CD4-positive, alpha-beta T cell treated with Interleukin-17A for 4 hours (primary cell): ENCODE data around the gene MED13L.

Experiments
- DNase-seq: peaks from one replicate; pipeline ENCODE4 v3.0.0-alpha.2; 2020; ENCODE audit warnings: mixed read lengths

The MED13L gene

DNA sequence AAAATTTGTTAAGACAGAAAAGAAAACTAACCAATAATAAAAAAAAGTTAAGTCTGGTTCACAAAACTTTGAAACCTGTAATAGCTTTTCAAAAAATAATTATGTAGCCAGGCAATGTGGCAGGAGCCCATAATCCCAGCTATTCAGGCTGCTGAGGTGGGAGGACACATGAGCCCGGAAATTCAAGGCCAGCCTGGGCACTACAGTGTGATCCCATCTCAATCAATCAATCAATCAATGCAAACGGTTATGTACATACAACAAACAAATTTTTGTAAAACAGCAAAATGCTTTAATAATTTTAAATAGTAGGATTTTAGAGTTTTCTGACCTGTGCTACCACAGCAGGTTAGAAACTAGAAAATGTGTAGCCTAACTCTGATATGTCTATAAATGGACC, 152.4 kb downstream of the MED13L start:
- no peak for DNase-seq

DNA sequence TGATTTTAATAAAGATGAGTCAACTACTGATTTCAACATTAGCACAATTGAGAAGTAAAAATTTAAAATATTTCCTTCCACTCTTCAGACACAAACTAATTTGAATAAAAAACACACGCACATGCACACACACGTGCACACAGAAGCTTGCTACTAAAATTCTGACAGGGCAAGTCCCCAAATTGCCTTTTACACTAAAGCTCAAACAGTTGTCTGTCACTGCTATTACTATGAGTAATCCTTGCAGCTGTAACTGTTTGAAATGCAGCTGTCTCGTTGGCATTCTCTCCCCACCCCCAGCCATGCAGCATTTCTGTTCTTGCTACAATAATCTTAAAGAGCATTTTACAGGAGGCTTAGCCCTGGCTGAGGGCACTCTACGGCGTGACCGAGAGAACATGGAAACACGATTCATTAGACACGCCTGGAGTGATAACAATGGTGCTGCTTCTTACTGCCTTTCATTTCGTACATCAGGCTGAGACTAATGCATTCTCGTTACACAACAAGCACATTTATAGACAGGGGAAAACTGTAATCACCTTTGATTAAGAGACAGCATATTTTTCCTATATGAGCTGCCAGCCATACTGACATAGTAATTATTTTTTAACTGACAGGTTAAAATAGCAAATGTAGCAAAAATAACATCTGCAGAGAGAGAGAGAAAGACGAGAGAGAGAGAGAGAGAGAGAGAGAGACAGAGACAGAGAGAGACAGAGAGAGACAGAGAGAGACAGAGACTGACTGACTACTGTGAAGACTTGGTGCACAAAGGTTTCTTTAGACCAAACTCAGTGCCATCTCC, 153.8 kb downstream of the MED13L start:
- peak; percentile 46 for DNase-seq

GRCh38 chr12:116122628-116123027, 154.9 kb downstream of the MED13L start:
- no peak for DNase-seq

GRCh38 chr12:116121453-116121871, 156.0 kb downstream of the MED13L start:
- peak; percentile 11 for DNase-seq

- DNase-seq: no peak
Measured at GRCh38 chr12:116116650-116117424, 160.7 kb downstream of the MED13L start.

DNA sequence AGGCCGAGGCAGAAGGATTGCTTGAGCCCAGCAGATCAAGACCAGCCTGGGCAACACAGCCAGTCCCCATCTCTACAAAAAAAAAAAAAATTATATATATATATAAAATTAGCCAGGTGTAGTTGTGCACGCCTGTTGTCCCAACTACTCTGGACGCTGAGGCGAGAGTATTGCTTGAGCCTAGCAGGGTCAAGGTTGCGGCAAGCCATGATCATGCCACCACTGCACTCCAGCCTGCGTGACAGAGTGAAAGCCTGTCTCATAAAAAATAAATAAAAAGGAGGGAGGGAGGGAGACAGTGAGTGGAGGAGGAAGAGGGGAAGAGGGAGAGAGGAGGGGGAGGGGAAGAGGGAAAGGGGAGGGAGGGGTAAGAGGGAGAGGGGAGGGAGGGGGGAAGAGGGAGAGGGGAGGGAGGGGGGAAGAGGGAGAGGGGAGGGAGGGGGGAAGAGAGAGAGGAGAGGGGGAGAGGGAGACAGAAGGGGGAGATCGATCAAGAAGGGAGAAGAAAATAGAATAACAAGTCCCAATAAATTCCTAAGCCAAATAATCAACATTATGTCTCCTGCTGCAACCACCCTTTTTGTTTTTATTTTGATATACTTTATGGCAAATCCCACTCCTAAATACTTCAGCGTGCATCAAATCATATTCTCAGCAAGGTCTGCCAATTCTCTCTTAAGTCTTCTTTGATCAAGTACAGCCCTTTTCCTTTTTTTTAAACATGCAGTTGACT, 163.9 kb downstream of the MED13L start:
- no peak for DNase-seq

DNA sequence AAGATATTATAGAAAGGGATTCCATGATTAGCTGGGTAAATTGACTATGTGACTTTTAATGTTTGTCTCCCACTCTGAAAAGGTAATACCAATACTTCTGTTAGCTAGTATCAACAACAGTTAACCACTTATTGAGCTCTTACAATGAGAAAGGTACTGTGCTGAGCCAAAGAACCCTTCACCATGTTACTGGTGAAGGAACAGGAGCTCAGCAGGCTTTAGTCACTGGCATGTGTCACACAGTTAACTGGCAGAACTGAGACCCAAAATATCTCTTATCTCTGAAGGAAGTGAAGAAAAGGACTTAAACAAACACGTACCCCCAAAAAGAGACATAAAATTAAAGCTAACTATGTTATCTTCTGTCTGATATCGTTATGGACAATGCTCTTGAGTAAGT, 170.6 kb downstream of the MED13L start:
- no peak for DNase-seq

DNA sequence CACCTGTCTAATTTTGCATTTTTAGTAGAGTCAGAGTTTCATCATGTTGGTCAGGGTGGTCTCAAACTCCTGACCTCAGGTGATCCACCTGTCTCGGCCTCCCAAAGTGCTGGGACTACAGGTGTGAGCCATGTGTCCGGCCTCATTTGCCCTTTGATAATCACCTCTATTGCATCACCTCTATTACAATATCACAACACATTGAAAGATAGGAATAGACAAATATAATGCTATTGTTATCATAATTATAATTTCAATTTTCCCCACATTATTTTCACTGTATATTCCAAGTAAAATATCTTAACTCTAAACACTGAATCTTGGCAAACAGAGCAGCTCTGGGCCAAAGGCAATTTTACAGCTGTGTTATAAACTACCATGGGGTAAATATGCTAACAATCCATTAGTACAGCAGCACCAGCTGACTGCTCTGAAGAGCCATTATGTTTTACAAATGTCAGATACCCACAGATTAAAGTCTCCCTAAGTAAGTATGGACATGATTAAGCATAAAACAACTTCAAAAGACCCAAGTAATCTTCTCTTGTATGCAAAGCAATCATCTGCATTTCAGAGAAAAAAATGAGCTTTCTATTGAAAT, 173.2 kb downstream of the MED13L start:
- no peak for DNase-seq

GRCh38 chr12:116101991-116102390, 175.5 kb downstream of the MED13L start:
- no peak for DNase-seq

- DNase-seq: no peak
Measured at GRCh38 chr12:116099652-116100432, 177.7 kb downstream of the MED13L start.

- DNase-seq: no peak
Measured at GRCh38 chr12:116096874-116097273, 180.6 kb downstream of the MED13L start.

DNA sequence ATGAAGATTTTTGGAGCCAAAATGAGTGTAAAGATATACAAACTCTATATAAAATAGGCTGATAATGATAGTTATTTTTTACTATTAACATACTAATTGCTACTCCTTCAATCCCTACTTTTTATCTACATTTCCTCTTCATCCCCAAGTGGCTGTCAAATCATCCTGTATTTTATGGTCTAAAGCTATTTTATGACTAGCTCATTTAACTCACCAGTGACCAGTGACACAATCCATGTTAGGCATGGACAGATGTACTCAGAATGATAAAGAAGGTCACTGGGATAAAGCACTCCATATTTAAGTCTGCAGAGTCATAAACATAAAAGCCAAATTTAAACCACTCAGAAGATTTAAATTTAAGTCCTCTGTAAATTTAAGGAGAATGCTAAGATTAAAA, 183.0 kb downstream of the MED13L start:
- DNase-seq: no peak

DNA sequence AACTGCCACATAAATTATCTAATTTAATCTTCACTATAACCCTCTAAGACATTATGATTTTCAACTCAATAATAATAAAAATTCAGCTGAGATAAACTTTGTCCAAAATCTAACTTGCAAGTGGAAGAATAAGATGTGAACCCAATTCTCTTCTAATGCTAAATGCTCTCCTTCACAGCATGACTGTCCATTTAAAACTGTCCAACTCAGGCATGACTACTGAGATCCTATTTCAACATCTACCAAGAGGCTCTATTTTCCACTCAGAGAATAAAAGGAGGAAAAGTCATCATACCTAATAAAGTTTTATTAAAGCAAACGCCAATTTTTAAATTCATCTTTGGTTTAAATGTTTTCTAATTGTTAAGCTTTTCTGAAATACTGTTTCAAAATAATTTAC, 183.6 kb downstream of the MED13L start:
- no peak for DNase-seq

GRCh38 chr12:116092776-116093175, 184.7 kb downstream of the MED13L start:
- DNase-seq: no peak

GRCh38 chr12:116092162-116092561, 185.3 kb downstream of the MED13L start:
- DNase-seq: no peak

DNA sequence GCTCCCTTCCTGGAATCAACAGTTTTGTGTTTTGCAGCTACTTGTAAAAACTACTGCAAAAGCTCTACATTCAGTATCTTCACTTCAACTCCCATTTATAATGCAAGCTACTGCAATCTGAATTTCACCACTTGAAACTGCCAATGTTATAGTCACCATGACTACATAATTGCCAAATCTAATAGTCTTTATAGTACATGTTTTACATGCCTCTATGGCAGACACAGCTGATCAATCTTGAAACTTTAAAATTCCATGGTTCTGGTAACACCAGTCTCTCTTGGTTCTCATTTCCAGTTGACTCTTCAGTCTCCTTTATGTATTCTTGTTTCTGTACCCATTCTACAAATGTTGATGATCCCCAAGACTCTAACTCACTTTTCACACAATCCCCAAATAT, 185.9 kb downstream of the MED13L start:
- DNase-seq: no peak

- DNase-seq: no peak
Measured at GRCh38 chr12:116090516-116090915, 187.0 kb downstream of the MED13L start.

- DNase-seq: no peak
Measured at GRCh38 chr12:116089080-116089479, 188.4 kb downstream of the MED13L start.

GRCh38 chr12:116087962-116088361, 189.5 kb downstream of the MED13L start:
- no peak for DNase-seq

DNA sequence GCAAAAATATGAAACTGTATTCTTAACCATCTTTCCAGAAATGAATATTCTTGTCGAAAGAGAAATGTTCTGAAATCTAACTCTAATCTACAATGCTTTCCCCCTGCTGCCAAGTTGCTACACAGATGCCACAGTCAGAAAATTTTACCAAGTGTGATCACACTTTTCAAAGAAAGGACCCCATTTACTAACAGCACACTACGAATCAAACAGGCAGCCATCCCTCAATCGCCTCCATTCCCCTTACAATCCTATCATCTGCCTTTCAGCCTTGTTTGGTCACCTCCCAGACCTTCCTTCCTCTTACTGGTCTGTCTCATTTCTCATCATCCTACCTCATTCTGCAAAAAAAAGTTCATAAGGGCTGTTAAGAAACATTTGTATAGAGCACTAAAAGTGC, 190.1 kb downstream of the MED13L start:
- no peak for DNase-seq

- DNase-seq: no peak
Measured at GRCh38 chr12:116080415-116080814, 197.1 kb downstream of the MED13L start.

GRCh38 chr12:116078396-116078795, 199.1 kb downstream of the MED13L start:
- no peak for DNase-seq
